ENCODE data around the gene SLC6A8. TPM values are rescaled to one million over a fixed set of nuclear protein-coding genes. Genes with fewer than 3 reads are reported as not detected.
A peak's percentile ranks its signal among the peaks of the same experiment; 100 is the strongest.
"Not testable (repeated sequence)": the region's sequence is repeated elsewhere in the genome, so short reads cannot be mapped to it uniquely, and the experiment has no call there.

The SLC6A8 gene
- total RNA-seq, 1 donor from 2014 or later, result 94.1 TPM

DNA sequence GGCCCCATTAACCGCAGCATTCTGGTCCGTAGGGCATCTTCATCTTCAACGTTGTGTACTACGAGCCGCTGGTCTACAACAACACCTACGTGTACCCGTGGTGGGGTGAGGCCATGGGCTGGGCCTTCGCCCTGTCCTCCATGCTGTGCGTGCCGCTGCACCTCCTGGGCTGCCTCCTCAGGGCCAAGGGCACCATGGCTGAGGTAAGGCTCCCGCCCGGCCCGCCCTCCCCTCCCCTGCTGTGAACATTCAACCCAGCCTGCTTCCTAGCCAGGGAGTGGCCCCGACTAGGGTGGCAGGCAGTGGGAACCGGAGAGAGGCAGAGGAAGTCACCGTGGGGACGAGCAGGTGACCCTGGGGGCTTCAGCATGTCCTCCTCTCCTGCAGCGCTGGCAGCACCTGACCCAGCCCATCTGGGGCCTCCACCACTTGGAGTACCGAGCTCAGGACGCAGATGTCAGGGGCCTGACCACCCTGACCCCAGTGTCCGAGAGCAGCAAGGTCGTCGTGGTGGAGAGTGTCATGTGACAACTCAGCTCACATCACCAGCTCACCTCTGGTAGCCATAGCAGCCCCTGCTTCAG is 7.1 kb downstream of the SLC6A8 start:
- peaks cover 22% of the 10 kb centered on the region for H3K9me3 Mint-ChIP-seq
- Histone ChIP-seq H3K9ac (no peak overlapping the region), H3K36me3 (no peaks in the 10 kb centered on the region), H3K27me3 (no peaks in the 10 kb centered on the region), H2AFZ (replicated peaks) (no peak overlapping the region), H3K4me2 (no peak overlapping the region), H3F3A (ENCODE audit: low read depth) (peaks cover 9% of the 10 kb centered on the region), H3K27ac (no peak overlapping the region), H3K4me1 (no peaks in the 10 kb centered on the region), H3K4me3 (no peak overlapping the region), H3K79me2 (ENCODE audit: low read depth) (peaks cover 33% of the 10 kb centered on the region), H4K20me1 (ENCODE audit: low read depth) (peaks cover 75% of the 10 kb centered on the region), H3K9me3 (ENCODE audit: low read depth) (no peaks in the 10 kb centered on the region)
- H3K27me3 Mint-ChIP-seq (ENCODE audit: insufficient read depth, low read depth), result peaks cover 3% of the 10 kb centered on the region
- no peaks in the 10 kb centered on the region for H3K36me3 Mint-ChIP-seq
- peaks cover 6% of the 10 kb centered on the region for H3K4me1 Mint-ChIP-seq
- no peak for DNase-seq (ENCODE audit: low spot score)
- no peak overlapping the region for H3K27ac Mint-ChIP-seq
- H3K4me3 Mint-ChIP-seq, result no peak overlapping the region
- TF ChIP-seq, protein P1, sequence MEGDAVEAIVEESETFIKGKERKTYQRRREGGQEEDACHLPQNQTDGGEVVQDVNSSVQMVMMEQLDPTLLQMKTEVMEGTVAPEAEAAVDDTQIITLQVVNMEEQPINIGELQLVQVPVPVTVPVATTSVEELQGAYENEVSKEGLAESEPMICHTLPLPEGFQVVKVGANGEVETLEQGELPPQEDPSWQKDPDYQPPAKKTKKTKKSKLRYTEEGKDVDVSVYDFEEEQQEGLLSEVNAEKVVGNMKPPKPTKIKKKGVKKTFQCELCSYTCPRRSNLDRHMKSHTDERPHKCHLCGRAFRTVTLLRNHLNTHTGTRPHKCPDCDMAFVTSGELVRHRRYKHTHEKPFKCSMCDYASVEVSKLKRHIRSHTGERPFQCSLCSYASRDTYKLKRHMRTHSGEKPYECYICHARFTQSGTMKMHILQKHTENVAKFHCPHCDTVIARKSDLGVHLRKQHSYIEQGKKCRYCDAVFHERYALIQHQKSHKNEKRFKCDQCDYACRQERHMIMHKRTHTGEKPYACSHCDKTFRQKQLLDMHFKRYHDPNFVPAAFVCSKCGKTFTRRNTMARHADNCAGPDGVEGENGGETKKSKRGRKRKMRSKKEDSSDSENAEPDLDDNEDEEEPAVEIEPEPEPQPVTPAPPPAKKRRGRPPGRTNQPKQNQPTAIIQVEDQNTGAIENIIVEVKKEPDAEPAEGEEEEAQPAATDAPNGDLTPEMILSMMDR (IDR thresholded peaks at IDR 0.05), result no peak
- no peak for TF ChIP-seq EZH2 (IDR thresholded peaks at IDR 0.05)
- TF ChIP-seq EZH2phosphoT487 (IDR thresholded peaks at IDR 0.05), result no peak

DNA sequence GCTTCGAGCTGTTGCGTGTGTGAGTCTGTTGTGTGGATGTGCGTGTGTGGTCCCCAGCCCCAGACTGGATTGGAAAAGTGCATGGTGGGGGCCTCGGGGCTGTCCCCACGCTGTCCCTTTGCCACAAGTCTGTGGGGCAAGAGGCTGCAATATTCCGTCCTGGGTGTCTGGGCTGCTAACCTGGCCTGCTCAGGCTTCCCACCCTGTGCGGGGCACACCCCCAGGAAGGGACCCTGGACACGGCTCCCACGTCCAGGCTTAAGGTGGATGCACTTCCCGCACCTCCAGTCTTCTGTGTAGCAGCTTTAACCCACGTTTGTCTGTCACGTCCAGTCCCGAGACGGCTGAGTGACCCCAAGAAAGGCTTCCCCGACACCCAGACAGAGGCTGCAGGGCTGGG is 8.4 kb downstream of the SLC6A8 start:
- H3K4me3 Mint-ChIP-seq, result no peak overlapping the region
- Histone ChIP-seq H3K36me3 (no peaks in the 10 kb centered on the region), H3K27me3 (no peaks in the 10 kb centered on the region), H3K9me3 (ENCODE audit: low read depth) (no peaks in the 10 kb centered on the region), H3K9ac (no peak overlapping the region), H3K4me3 (no peak overlapping the region), H3F3A (ENCODE audit: low read depth) (peaks cover 9% of the 10 kb centered on the region), H3K27ac (no peak overlapping the region), H2AFZ (replicated peaks) (no peak overlapping the region), H3K4me1 (no peaks in the 10 kb centered on the region), H3K4me2 (no peak overlapping the region), H4K20me1 (ENCODE audit: low read depth) (peaks cover 62% of the 10 kb centered on the region), H3K79me2 (ENCODE audit: low read depth) (peaks cover 19% of the 10 kb centered on the region)
- peaks cover 3% of the 10 kb centered on the region for H3K27me3 Mint-ChIP-seq (ENCODE audit: insufficient read depth, low read depth)
- DNase-seq (ENCODE audit: low spot score), result no peak
- TF ChIP-seq EZH2phosphoT487 (IDR thresholded peaks at IDR 0.05) (no peak), EZH2 (IDR thresholded peaks at IDR 0.05) (no peak)
- TF ChIP-seq, protein P1 (IDR thresholded peaks at IDR 0.05), result no peak
- no peaks in the 10 kb centered on the region for H3K36me3 Mint-ChIP-seq
- H3K9me3 Mint-ChIP-seq, result peaks cover 25% of the 10 kb centered on the region
- peaks cover 2% of the 10 kb centered on the region for H3K4me1 Mint-ChIP-seq
- no peak overlapping the region for H3K27ac Mint-ChIP-seq

GRCh38 chrX:153696538-153696937 is 8.8 kb downstream of the SLC6A8 start:
- H3K36me3 Mint-ChIP-seq; H3K4me3 Mint-ChIP-seq; DNase-seq (ENCODE audit: low spot score); H3K27ac Mint-ChIP-seq; H3K4me2 ChIP-seq; H3K27me3 ChIP-seq; H2AFZ ChIP-seq (replicated peaks); H3K4me3 ChIP-seq; H3K9ac ChIP-seq; H3K27me3 Mint-ChIP-seq (ENCODE audit: insufficient read depth, low read depth); H3K36me3 ChIP-seq; H3K9me3 ChIP-seq (ENCODE audit: low read depth); H3K4me1 Mint-ChIP-seq; H3K4me1 ChIP-seq; H3K27ac ChIP-seq; H3F3A ChIP-seq (ENCODE audit: low read depth): not testable (repeated sequence)
- peaks cover 25% of the 10 kb centered on the region for H3K9me3 Mint-ChIP-seq
- peaks cover 15% of the 10 kb centered on the region for H3K79me2 ChIP-seq (ENCODE audit: low read depth)
- H4K20me1 ChIP-seq (ENCODE audit: low read depth), result peaks cover 57% of the 10 kb centered on the region

GRCh38 chrX:153696986-153697722 is 9.4 kb downstream of the SLC6A8 start:
- not testable (repeated sequence) for H3K27me3 Mint-ChIP-seq (ENCODE audit: insufficient read depth, low read depth); H3K36me3 ChIP-seq; H3K9me3 ChIP-seq (ENCODE audit: low read depth); H3K9ac ChIP-seq; H3K27me3 ChIP-seq; H3K4me1 Mint-ChIP-seq; H3K4me1 ChIP-seq; DNase-seq (ENCODE audit: low spot score); H3K36me3 Mint-ChIP-seq; H2AFZ ChIP-seq (replicated peaks); H3K79me2 ChIP-seq (ENCODE audit: low read depth); H3F3A ChIP-seq (ENCODE audit: low read depth); H3K4me3 ChIP-seq; H3K4me2 ChIP-seq
- Mint-ChIP-seq H3K4me3 (peak overlapping the region; percentile 51), H3K9me3 (peaks cover 27% of the 10 kb centered on the region), H3K27ac (peak overlapping the region; percentile 4)
- H3K27ac ChIP-seq, result peak overlapping the region; percentile 46
- peaks cover 51% of the 10 kb centered on the region for H4K20me1 ChIP-seq (ENCODE audit: low read depth)

Data from neural progenitor cell (in vitro differentiated cells).